HEK293 (cell line): ENCODE results near the gene HIF1AN.
A peak's percentile ranks its signal among the peaks of the same experiment; 100 is the strongest.

Experiments
- CTCF ChIA-PET: fragments of 350-600 bp; formaldehyde crosslinking; extraction: SDS; loops from one replicate; lab custom pipeline; 2021; ENCODE audit warnings: antibody characterized with exemption; lab: Yijun Ruan, JAX
- POLR2A ChIA-PET: fragments of 300-600 bp; formaldehyde crosslinking; extraction: SDS; loops from one replicate; lab custom pipeline; 2020; ENCODE audit warnings: antibody characterized with exemption, inconsistent platforms; lab: Yijun Ruan, JAX
- H3K27ac ChIP-seq: fragments of 200-500 bp; sonication (Bioruptor generic); 2 replicates; pipeline ENCODE4 v1.5.1; 2014; ENCODE audit warnings: low read depth, low read length, control low read depth, inconsistent platforms; ENCODE audit errors: extremely low read depth
- H3K36me3 ChIP-seq, 2 experiments: fragments of 200-500 bp in 1 of 2; sonication (Bioruptor generic) in 1 of 2; 1 replicate in 1 of 2; 2 replicates in 1 of 2; pipeline ENCODE4 v1.5.1; 2014 to 2017; ENCODE audit warnings: inconsistent platforms in 2 of 2, low read length in 2 of 2; ENCODE audit not compliant: control insufficient read depth in 2 of 2, insufficient read depth in 1 of 2
- H3K4me1 ChIP-seq: fragments of 200-500 bp; sonication (Bioruptor generic); 2 replicates; pipeline ENCODE4 v1.5.1; 2014; ENCODE audit warnings: mild to moderate bottlenecking, low read length, inconsistent platforms; ENCODE audit not compliant: control insufficient read depth, insufficient read depth
- H3K4me3 ChIP-seq: 2 replicates; pipeline ENCODE4 v1.5.1; 2011; ENCODE audit warnings: low read depth, mild to moderate bottlenecking, control low read depth, low read length, moderate library complexity
- H3K9me3 ChIP-seq: fragments of 200-500 bp; sonication (Bioruptor generic); 2 replicates; pipeline ENCODE4 v1.5.1; 2014; ENCODE audit warnings: low read depth, low read length, inconsistent platforms; ENCODE audit not compliant: control insufficient read depth, insufficient read depth
- BCL11A ChIP-seq: fragments of 450-650 bp; formaldehyde crosslinking; IDR thresholded peaks from 2 replicates; pipeline ENCODE4 v1.5.1; 2016; ENCODE audit warnings: low read depth, missing biosample characterization, missing genetic modification characterization
- EGR2 ChIP-seq: fragments of 450-650 bp; formaldehyde crosslinking; IDR thresholded peaks from 2 replicates; pipeline ENCODE4 v1.5.1; 2016; ENCODE audit warnings: low read depth, missing biosample characterization, missing genetic modification characterization
- PRDM1 ChIP-seq: fragments of 450-650 bp; formaldehyde crosslinking; IDR thresholded peaks from 2 replicates; pipeline ENCODE4; 2016; ENCODE audit warnings: missing biosample characterization, missing genetic modification characterization
- PRDM4 ChIP-seq: fragments of 450-650 bp; formaldehyde crosslinking; IDR thresholded peaks from 2 replicates; pipeline ENCODE4 v1.5.1; 2017; ENCODE audit warnings: missing biosample characterization, missing genetic modification characterization
- SALL2 ChIP-seq: fragments of 450-650 bp; formaldehyde crosslinking; IDR thresholded peaks from 2 replicates; pipeline ENCODE4 v1.5.0; 2017; ENCODE audit warnings: missing biosample characterization, mild to moderate bottlenecking, missing genetic modification characterization, borderline replicate concordance
- SCRT2 ChIP-seq: fragments of 450-650 bp; formaldehyde crosslinking; IDR thresholded peaks from 2 replicates; pipeline ENCODE4 v1.5.1; 2016; ENCODE audit warnings: missing biosample characterization, missing genetic modification characterization
- TCF7L2 ChIP-seq: IDR thresholded peaks from 2 replicates; pipeline ENCODE4 v1.6.1; 2011; ENCODE audit warnings: low read depth, mild to moderate bottlenecking, inconsistent platforms, low read length, moderate library complexity, borderline replicate concordance
- TRIM28 ChIP-seq: IDR thresholded peaks from 2 replicates; pipeline ENCODE4 v1.6.1; 2011; ENCODE audit warnings: low read length, control low read depth, borderline replicate concordance
- ZBTB11 ChIP-seq: fragments of 450-650 bp; formaldehyde crosslinking; conservative IDR thresholded peaks from 2 replicates; pipeline ENCODE4 v1.5.1; 2016; ENCODE audit warnings: low read depth, missing biosample characterization, missing genetic modification characterization
- ZFP3 ChIP-seq: fragments of 450-650 bp; formaldehyde crosslinking; IDR thresholded peaks from 2 replicates; pipeline ENCODE4 v1.5.1; 2016; ENCODE audit warnings: low read depth, missing biosample characterization, missing genetic modification characterization
- ZNF10 ChIP-seq: fragments of 450-650 bp; formaldehyde crosslinking; IDR thresholded peaks from 2 replicates; pipeline ENCODE4 v1.5.1; 2017; ENCODE audit warnings: missing biosample characterization, missing genetic modification characterization
- ZNF146 ChIP-seq: fragments of 450-650 bp; formaldehyde crosslinking; IDR thresholded peaks from 2 replicates; pipeline ENCODE4 v1.5.1; 2016; ENCODE audit warnings: missing biosample characterization, missing genetic modification characterization
- ZNF157 ChIP-seq: fragments of 450-650 bp; formaldehyde crosslinking; IDR thresholded peaks from 2 replicates; pipeline ENCODE4 v1.5.1; 2016; ENCODE audit warnings: missing biosample characterization, missing genetic modification characterization
- ZNF175 ChIP-seq: fragments of 450-650 bp; formaldehyde crosslinking; IDR thresholded peaks from 2 replicates; pipeline ENCODE4 v1.5.1; 2016; ENCODE audit warnings: missing biosample characterization, missing genetic modification characterization
- ZNF221 ChIP-seq: fragments of 450-650 bp; formaldehyde crosslinking; IDR thresholded peaks from 2 replicates; pipeline ENCODE4 v1.5.1; 2017; ENCODE audit warnings: missing biosample characterization, missing genetic modification characterization, borderline replicate concordance
- ZNF23 ChIP-seq: fragments of 450-650 bp; formaldehyde crosslinking; IDR thresholded peaks from 2 replicates; pipeline ENCODE4 v1.5.1; 2016; ENCODE audit warnings: missing biosample characterization, missing genetic modification characterization, borderline replicate concordance
- ZNF324 ChIP-seq: fragments of 450-650 bp; formaldehyde crosslinking; IDR thresholded peaks from 2 replicates; pipeline ENCODE4 v1.5.1; 2016; ENCODE audit warnings: missing biosample characterization, missing genetic modification characterization
- ZNF335 ChIP-seq: fragments of 450-650 bp; formaldehyde crosslinking; conservative IDR thresholded peaks from 2 replicates; pipeline ENCODE4 v1.5.1; 2016; ENCODE audit warnings: missing biosample characterization, missing genetic modification characterization
- ZNF426 ChIP-seq: fragments of 450-650 bp; formaldehyde crosslinking; IDR thresholded peaks from 2 replicates; pipeline ENCODE4 v1.5.1; 2017; ENCODE audit warnings: missing biosample characterization, missing genetic modification characterization, mild to moderate bottlenecking, inconsistent platforms, moderate library complexity
- ZNF530 ChIP-seq: fragments of 450-650 bp; formaldehyde crosslinking; IDR thresholded peaks from 2 replicates; pipeline ENCODE4 v1.5.1; 2016; ENCODE audit warnings: low read depth, missing biosample characterization, missing genetic modification characterization
- ZNF544 ChIP-seq: fragments of 450-650 bp; formaldehyde crosslinking; IDR thresholded peaks from 2 replicates; pipeline ENCODE4 v1.5.0; 2017; ENCODE audit warnings: missing biosample characterization, missing genetic modification characterization
- ZNF548 ChIP-seq: fragments of 450-650 bp; formaldehyde crosslinking; IDR thresholded peaks from 2 replicates; pipeline ENCODE4 v1.5.1; 2016; ENCODE audit warnings: missing biosample characterization, missing genetic modification characterization
- ZNF549 ChIP-seq: fragments of 450-650 bp; IDR thresholded peaks from 2 replicates; pipeline ENCODE4 v1.5.1; 2018; ENCODE audit warnings: missing biosample characterization, missing genetic modification characterization, mild to moderate bottlenecking, inconsistent platforms, moderate library complexity
- ZNF561 ChIP-seq: fragments of 450-650 bp; IDR thresholded peaks from 2 replicates; pipeline ENCODE4 v1.5.1; 2018; ENCODE audit warnings: missing biosample characterization, missing genetic modification characterization, borderline replicate concordance
- ZNF571 ChIP-seq: fragments of 450-650 bp; formaldehyde crosslinking; IDR thresholded peaks from 2 replicates; pipeline ENCODE4 v1.5.0; 2017; ENCODE audit warnings: missing biosample characterization, missing genetic modification characterization
- ZNF580 ChIP-seq: fragments of 450-650 bp; formaldehyde crosslinking; IDR thresholded peaks from 2 replicates; pipeline ENCODE4 v1.5.1; 2016; ENCODE audit warnings: missing biosample characterization, missing genetic modification characterization
- ZNF629 ChIP-seq: fragments of 450-650 bp; formaldehyde crosslinking; IDR thresholded peaks from 2 replicates; pipeline ENCODE4 v1.5.1; 2017; ENCODE audit warnings: missing biosample characterization, missing genetic modification characterization
- ZNF658 ChIP-seq: fragments of 450-650 bp; formaldehyde crosslinking; IDR thresholded peaks from 2 replicates; pipeline ENCODE4; 2016; ENCODE audit warnings: missing biosample characterization, missing genetic modification characterization
- ZSCAN16 ChIP-seq: fragments of 450-650 bp; formaldehyde crosslinking; IDR thresholded peaks from 2 replicates; pipeline ENCODE4 v1.5.1; 2016; ENCODE audit warnings: missing biosample characterization, missing genetic modification characterization
- TF ChIP-seq, protein P1 (sequence below): fragments of 450-650 bp; formaldehyde crosslinking; IDR thresholded peaks from 2 replicates; pipeline ENCODE4 v1.5.1; 2016; ENCODE audit warnings: missing biosample characterization, missing genetic modification characterization

The HIF1AN gene

GRCh38 chr10:100529475-100530298 is 6.1 kb upstream of the HIF1AN start, which contains the start of gene NDUFB8:
TSS of gene NDUFB8 (minus strand) at chr10:100529871. CDS start at chr10:100529851, 20 bp downstream.
- H3K27ac ChIP-seq, result peak within 1 kb of the TSS; percentile 67; the same call in 1 of the 2 replicates
- H3K4me3 ChIP-seq, result peak within 1 kb of the TSS; percentile 71
- CTCF ChIA-PET, result interaction anchor here (1.0 to 5.4 kb wide), 3 partner anchors 11 to 48 kb away, joined by 4 to 45 read pairs (median 7); partner anchors contain the start of gene SEC31B
- H3K36me3 ChIP-seq, result peaks cover 31 to 38% of the 10 kb centered on the region in 2 experiments
- POLR2A ChIA-PET, result interaction anchor here (1.1 kb wide), 1 partner anchor 47 kb away, joined by 3 read pairs; no protein-coding TSS in a partner anchor
- no peaks in the 10 kb centered on the region for H3K9me3 ChIP-seq
- H3K4me1 ChIP-seq, result no peaks in the 10 kb centered on the region
- TF ChIP-seq PRDM1, result peak; percentile 71
- no peak for TF ChIP-seq ZNF580
- no peak for TF ChIP-seq ZNF426 (tag by site-specific recombination)
- peak; percentile 96 for TF ChIP-seq SCRT2 (tag by site-specific recombination)
- no peak for TF ChIP-seq ZNF146 (tag by site-specific recombination)
- TF ChIP-seq ZNF544 (tag by site-specific recombination), result no peak
- TF ChIP-seq, protein P1, sequence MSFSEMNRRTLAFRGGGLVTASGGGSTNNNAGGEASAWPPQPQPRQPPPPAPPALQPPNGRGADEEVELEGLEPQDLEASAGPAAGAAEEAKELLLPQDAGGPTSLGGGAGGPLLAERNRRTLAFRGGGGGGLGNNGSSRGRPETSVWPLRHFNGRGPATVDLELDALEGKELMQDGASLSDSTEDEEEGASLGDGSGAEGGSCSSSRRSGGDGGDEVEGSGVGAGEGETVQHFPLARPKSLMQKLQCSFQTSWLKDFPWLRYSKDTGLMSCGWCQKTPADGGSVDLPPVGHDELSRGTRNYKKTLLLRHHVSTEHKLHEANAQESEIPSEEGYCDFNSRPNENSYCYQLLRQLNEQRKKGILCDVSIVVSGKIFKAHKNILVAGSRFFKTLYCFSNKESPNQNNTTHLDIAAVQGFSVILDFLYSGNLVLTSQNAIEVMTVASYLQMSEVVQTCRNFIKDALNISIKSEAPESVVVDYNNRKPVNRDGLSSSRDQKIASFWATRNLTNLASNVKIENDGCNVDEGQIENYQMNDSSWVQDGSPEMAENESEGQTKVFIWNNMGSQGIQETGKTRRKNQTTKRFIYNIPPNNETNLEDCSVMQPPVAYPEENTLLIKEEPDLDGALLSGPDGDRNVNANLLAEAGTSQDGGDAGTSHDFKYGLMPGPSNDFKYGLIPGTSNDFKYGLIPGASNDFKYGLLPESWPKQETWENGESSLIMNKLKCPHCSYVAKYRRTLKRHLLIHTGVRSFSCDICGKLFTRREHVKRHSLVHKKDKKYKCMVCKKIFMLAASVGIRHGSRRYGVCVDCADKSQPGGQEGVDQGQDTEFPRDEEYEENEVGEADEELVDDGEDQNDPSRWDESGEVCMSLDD (tag by site-specific recombination), result 0 out of 2 replicates have a peak, but pooled peaks have one; percentile 28
- no peak for TF ChIP-seq ZNF530 (tag by site-specific recombination)
- TF ChIP-seq ZNF10, result no peak
- TF ChIP-seq ZNF571 (tag by site-specific recombination), result no peak
- no peak for TF ChIP-seq ZBTB11 (tag by site-specific recombination)
- TF ChIP-seq ZNF561 (tag by site-specific recombination), result no peak
- no peak for TF ChIP-seq ZNF157 (tag by site-specific recombination)
- TF ChIP-seq PRDM4, result no peak
- 0 out of 2 replicates have a peak, but pooled peaks have one; percentile 13 for TF ChIP-seq ZNF324
- no peak for TF ChIP-seq EGR2 (tag by site-specific recombination)
- no peak for TF ChIP-seq ZNF549 (tag by site-specific recombination)
- no peak for TF ChIP-seq ZNF23 (tag by site-specific recombination)
- no peak for TF ChIP-seq ZSCAN16 (tag by site-specific recombination)
- peak; percentile 51; the same call in 1 of the 2 replicates for TF ChIP-seq ZNF629 (tag by site-specific recombination)
- TF ChIP-seq BCL11A (tag by site-specific recombination), result no peak
- no peak for TF ChIP-seq ZNF658
- no peak for TF ChIP-seq ZNF548 (tag by site-specific recombination)
- no peak for TF ChIP-seq ZFP3 (tag by site-specific recombination)
- no peak for TF ChIP-seq ZNF221 (tag by site-specific recombination)
- TF ChIP-seq SALL2 (tag by site-specific recombination), result no peak
- TF ChIP-seq TCF7L2, result no peak
- 0 out of 2 replicates have a peak, but pooled peaks have one; percentile 36 for TF ChIP-seq TRIM28
- TF ChIP-seq ZNF335, result peak; percentile 97
- TF ChIP-seq ZNF175 (tag by site-specific recombination), result no peak
